K562 (cell line): ENCODE results near the gene HYCC2. TPM values are rescaled to one million over a fixed set of nuclear protein-coding genes. Genes with fewer than 3 reads are reported as not detected.
"Not testable (repeated sequence)": the region's sequence is repeated elsewhere in the genome, so short reads cannot be mapped to it uniquely, and the experiment has no call there.

ENCODE experiments used
- ATAC-seq: fragments of 200-7000 bp; cut with Tn5 transposase; 3 replicates; pipeline ENCODE4 v1.9.1; 2020; ENCODE audit warnings: moderate library complexity
- BruUV-seq: library from RNA; stranded (reverse); fragments of 400-500 nt; replicated peaks from 2 replicates; lab custom pipeline; 2021; lab: Mats Ljungman, UMichigan
- CTCF ChIA-PET: fragments of 300-600 bp; formaldehyde crosslinking; extraction: SDS; loops from one replicate; lab custom pipeline; 2021; ENCODE audit warnings: low intra/inter-chr PET ratio; lab: Yijun Ruan, JAX
- POLR2A ChIA-PET: fragments of 300-600, 350-650 bp; sonication (Branson Sonifier 250); formaldehyde crosslinking; extraction: SDS; loops from one replicate; lab custom pipeline; 2021; ENCODE audit warnings: antibody characterized with exemption, inconsistent platforms; lab: Yijun Ruan, JAX
- DNase-seq, 4 experiments: peaks; one replicate each; pipeline versions ENCODE4 v3.0.0 to v3.0.0-alpha.2; 2011 to 2018; ENCODE audit warnings: low spot score in 3 of 4, mixed read lengths in 3 of 4; ENCODE audit errors: extremely low read depth in 1 of 4
- FAIRE-seq: peaks from 2 replicates; lab custom pipeline; 2011; peaks lifted over from hg19 to GRCh38; lab: Jason Lieb, UNC
- H2AFZ ChIP-seq: 2 replicates; pipeline ENCODE4 v1.6.0; 2011; ENCODE audit warnings: low read depth, low read length, control low read depth, inconsistent platforms
- H3K27ac ChIP-seq: fragments of 200-600 bp; 3 replicates; pipeline ENCODE4 v1.8.0; 2011; ENCODE audit warnings: low read depth, mild to moderate bottlenecking, control low read depth, inconsistent platforms, low read length, moderate library complexity, mixed read lengths; ENCODE audit errors: extremely low read depth
- H3K27me3 ChIP-seq, 2 experiments: fragments of 300-600 bp in 1 of 2; 2 replicates in 1 of 2; 3 replicates in 1 of 2; pipeline versions ENCODE4 v1.6.0 to v1.8.0; 2011; ENCODE audit warnings: inconsistent platforms in 2 of 2, low read length in 2 of 2, mild to moderate bottlenecking in 1 of 2, mixed read lengths in 1 of 2, moderate library complexity in 1 of 2; ENCODE audit not compliant: control insufficient read depth in 2 of 2, insufficient read depth in 2 of 2
- H3K36me3 ChIP-seq: fragments of 300-600 bp; 3 replicates; pipeline ENCODE4 v1.8.0; 2011; ENCODE audit warnings: mild to moderate bottlenecking, low read length, inconsistent platforms; ENCODE audit not compliant: control insufficient read depth, insufficient read depth
- H3K4me1 ChIP-seq, 2 experiments: fragments of 200-600 bp in 1 of 2; replicated peaks in 1 of 2; 2 replicates in 1 of 2; 3 replicates in 1 of 2; pipeline versions ENCODE4 v1.5.1 to v1.8.0; 2011; ENCODE audit warnings: inconsistent platforms in 2 of 2, low read length in 2 of 2, mild to moderate bottlenecking in 1 of 2, mixed read lengths in 1 of 2, moderate library complexity in 1 of 2; ENCODE audit not compliant: control insufficient read depth in 2 of 2, insufficient read depth in 2 of 2
- H3K4me2 ChIP-seq: 2 replicates; pipeline ENCODE4 v1.6.1; 2011; ENCODE audit warnings: low read length, control low read depth, inconsistent platforms, mixed read lengths; ENCODE audit not compliant: insufficient read depth
- H3K4me3 ChIP-seq: fragments of 200-600 bp; sonication (generic), shearing (Covaris generic); 2 replicates; pipeline ENCODE4 v1.5.1; 2016; ENCODE audit warnings: control low read depth, inconsistent platforms
- H3K79me2 ChIP-seq: fragments of 200-600 bp; 3 replicates; pipeline ENCODE4 v1.8.0; 2011; ENCODE audit warnings: low read length, inconsistent platforms; ENCODE audit not compliant: control insufficient read depth, insufficient read depth
- H3K9ac ChIP-seq, 2 experiments: 2 replicates each; pipeline versions ENCODE4 v1.6.0 to v1.6.1; 2011; ENCODE audit warnings: low read depth in 2 of 2, low read length in 2 of 2, control low read depth in 1 of 2, inconsistent platforms in 1 of 2, mild to moderate bottlenecking in 1 of 2, mixed read lengths in 1 of 2; ENCODE audit not compliant: insufficient read depth in 1 of 2
- H3K9me1 ChIP-seq: one replicate; pipeline ENCODE4 v1.6.0; 2011; ENCODE audit warnings: inconsistent platforms, mild to moderate bottlenecking, low read length, moderate library complexity; ENCODE audit not compliant: control insufficient read depth, insufficient read depth
- H3K9me3 ChIP-seq: replicated peaks from 2 replicates; pipeline ENCODE4 v1.5.1; 2011; ENCODE audit warnings: low read depth, low read length, inconsistent platforms; ENCODE audit not compliant: control insufficient read depth, insufficient read depth
- H4K20me1 ChIP-seq: replicated peaks from 2 replicates; pipeline ENCODE4 v1.6.1; 2011; ENCODE audit warnings: low read length, inconsistent platforms, mixed read lengths; ENCODE audit not compliant: control insufficient read depth, insufficient read depth
- CHD4 ChIP-seq: fragments of 200-600 bp; sonication (generic); IDR thresholded peaks from 3 replicates; pipeline ENCODE4 v1.6.1; 2012; ENCODE audit warnings: low read depth, mild to moderate bottlenecking, mixed read lengths, low read length, inconsistent platforms; ENCODE audit not compliant: insufficient read depth, insufficient replicate concordance, poor library complexity, severe bottlenecking
- FOXM1 ChIP-seq, 2 experiments: fragments of 450-650 bp in 1 of 2; sonication (generic) in 1 of 2; formaldehyde crosslinking in 1 of 2; IDR thresholded peaks; 2 replicates each; pipeline versions ENCODE4 v1.6.1 to v1.9.0; 2017 to 2022; ENCODE audit warnings: low read depth in 2 of 2, mild to moderate bottlenecking in 2 of 2, missing genetic modification reagents in 1 of 2, moderate library complexity in 1 of 2
- KDM1A ChIP-seq, 2 experiments: fragments of 450-650 bp; IDR thresholded peaks; 2 replicates each; pipeline ENCODE4 v1.6.1; 2016; ENCODE audit warnings: mild to moderate bottlenecking in 2 of 2
- RFX5 ChIP-seq: IDR thresholded peaks from 2 replicates; pipeline ENCODE4 v1.6.1; 2011; ENCODE audit warnings: low read depth, mild to moderate bottlenecking, improper control_type of control experiment, low read length
- SMAD4 ChIP-seq: fragments of 250-450 bp; sonication (Bioruptor Pico); conservative IDR thresholded peaks from 2 replicates; pipeline ENCODE4 v1.8.0; 2021; ENCODE audit warnings: inconsistent platforms, mild to moderate bottlenecking, moderate library complexity
- TRIM28 ChIP-seq: fragments of 450-650 bp; IDR thresholded peaks from 2 replicates; pipeline ENCODE4 v1.6.1; 2017
- WGBS: fragments of 100-300 bp; shearing (Covaris generic); methylation state at CpG from one replicate; pipeline ENCODE4 v1.1.6; 2016; ENCODE audit warnings: low coverage, mixed read lengths; ENCODE audit not compliant: insufficient coverage; ENCODE audit errors: missing lambda C conversion rate; 5-methylcytosine and 5-hydroxymethylcytosine counted together
- in situ Hi-C: fragments of 300-500 bp; cut with MboI; formaldehyde crosslinking; loops from 4 replicates; pipeline ENCODE4 v1.15.0; 2018; ENCODE audit warnings: inconsistent platforms, mixed read lengths
- intact Hi-C: fragments of 100-400 bp; cut with micrococcal nuclease; formaldehyde crosslinking; loops from 2 replicates; pipeline ENCODE4 v1.14.2; 2022
- polyA plus RNA-seq, 8 experiments: library from polyadenylated mRNA; depleted of rRNA in 4 of 8; stranded (reverse) in 5 of 8; unstranded in 3 of 8; fragments of >200 nt; fragmentation: Nextera tagmentation in 2 of 8; fragmentation: Illumina TruSeq in 1 of 8; extraction: Ambion mirVana in 2 of 8; extraction: Trizol in 1 of 8; gene quantifications; 2 replicates each; pipeline versions ENCODE4 v1.2.1 to v1.2.3, GENCODE V29; 2011 to 2014; ENCODE audit warnings: inconsistent platforms in 1 of 8, missing spikeins in 1 of 8
- total RNA-seq, 7 experiments: library from RNA; depleted of rRNA in 6 of 7; stranded (reverse); fragments of >200 nt in 6 of 7; fragmentation: Illumina TruSeq in 2 of 7; extraction: Trizol in 2 of 7; gene quantifications; 2 replicates each; pipeline versions ENCODE4 v1.2.1 to v1.2.3, GENCODE V29; 2011 to 2021; ENCODE audit warnings: low replicate concordance in 1 of 7
- TF ChIP-seq, protein P1 (sequence below): fragments of 450-650 bp; IDR thresholded peaks from 2 replicates; pipeline ENCODE4 v1.6.1; 2016; ENCODE audit warnings: borderline replicate concordance
- TF ChIP-seq, protein P2 (sequence below), 3 experiments: fragments of 200-800 bp in 1 of 3; sonication (Bioruptor generic) in 1 of 3; sonication (generic) in 1 of 3; formaldehyde crosslinking in 1 of 3; IDR thresholded peaks; 2 replicates each; pipeline versions ENCODE4 v1.6.1 to v1.8.0; 2016 to 2022; ENCODE audit warnings: mild to moderate bottlenecking in 2 of 3, missing compliant biosample characterization in 2 of 3, missing genetic modification characterization in 2 of 3, missing genetic modification reagents in 1 of 3

HYCC2 gene
- total and polyA plus RNA-seq, 9 of the 15 experiments (the other 6 are each of a cell fraction or from before 2014, with no cell fraction given), result 5.4 to 20.0 (median 9.8) TPM

DNA sequence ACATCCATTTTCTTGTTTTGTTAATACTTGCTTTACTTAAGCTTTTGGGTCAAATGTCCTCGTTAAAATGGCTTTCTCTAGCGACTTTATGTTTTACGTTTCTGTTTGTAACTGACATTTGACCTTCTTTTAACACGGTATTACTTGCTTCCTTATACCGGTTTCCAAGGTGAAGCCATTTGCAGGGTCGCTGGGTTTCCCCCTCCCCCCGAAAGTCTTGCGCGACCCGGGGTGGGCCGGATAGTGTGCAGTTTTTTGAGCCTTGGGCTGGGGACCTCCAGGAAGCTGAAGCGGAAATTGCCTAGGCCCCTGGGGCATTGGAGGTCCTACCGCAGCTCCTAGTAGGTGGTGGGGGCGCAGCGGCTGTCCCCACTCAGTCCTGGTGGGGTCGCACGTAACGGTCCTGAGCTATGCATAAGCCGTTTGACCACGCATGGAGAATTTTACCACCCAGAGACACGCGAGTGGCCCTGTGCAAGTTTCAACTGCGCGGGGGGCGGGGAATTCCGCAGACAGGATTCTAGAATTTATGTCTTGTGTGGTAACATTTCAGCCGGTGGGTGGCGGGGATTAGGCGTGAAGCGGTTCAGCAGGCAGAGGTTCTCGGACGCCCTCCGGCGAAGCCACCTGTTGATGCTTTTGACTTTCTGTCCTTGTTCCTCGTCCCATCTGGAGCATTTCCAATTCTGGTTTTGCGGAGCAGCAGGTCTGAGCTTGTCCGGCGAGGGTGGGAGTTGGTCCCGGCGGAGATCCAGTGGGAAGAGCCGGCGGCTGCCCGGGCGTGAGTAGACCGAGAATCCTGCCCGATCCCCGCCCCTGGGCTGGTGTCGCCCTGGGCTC is 46.9 kb upstream of the HYCC2 start (continued):
- TF ChIP-seq RFX5, result no peak
- no peak for TF ChIP-seq TRIM28
- TF ChIP-seq, all 486 proteins: peak for 103

DNA sequence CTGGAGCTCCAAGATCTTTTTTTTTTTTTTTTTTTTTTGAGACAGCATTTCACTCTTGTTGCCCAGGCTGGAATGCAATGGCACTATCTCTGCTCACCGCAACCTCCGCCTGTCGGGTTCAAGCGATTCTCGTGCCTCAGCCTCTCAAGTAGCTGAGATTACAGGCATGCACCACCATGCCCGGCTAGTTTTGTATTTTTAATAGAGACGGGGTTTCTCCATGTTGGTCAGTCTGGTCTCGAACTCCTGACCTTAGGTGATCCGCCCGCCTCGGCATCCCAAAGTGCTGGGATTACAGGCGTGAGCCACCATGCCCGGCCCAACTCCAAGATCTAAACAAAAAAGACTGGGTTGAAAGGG is 46.2 kb upstream of the HYCC2 start:
- H3K9me1 ChIP-seq; FAIRE-seq; DNase-seq; BruUV-seq; H3K27me3 ChIP-seq; in situ Hi-C loops; ATAC-seq; H4K20me1 ChIP-seq; H3K9me3 ChIP-seq; TF ChIP-seq FOXM1 (CRISPR knock-in tag; IDR thresholded peaks at IDR 0.05; ENCODE audit: low read depth): not testable (repeated sequence)
- Histone ChIP-seq H3K4me1 (peaks cover 14 to 26% of the 10 kb centered on the region in 2 experiments; a peak in 4 of 5 replicates), H2AFZ (0 out of 2 replicates have a peak overlapping the region, but pooled peaks have one; percentile 30), H3K4me3 (peak overlapping the region; percentile 93), H3K4me2 (peak overlapping the region; percentile 93), H3K9ac (peak overlapping the region; percentile 65 to 94; a peak in 3 of 4 replicates), H3K27ac (peak overlapping the region; percentile 98), H3K79me2 (peaks cover 91% of the 10 kb centered on the region), H3K36me3 (peaks cover 21% of the 10 kb centered on the region)
- 3% methylated on average over 13 of the region's 13 CpGs for WGBS
- ChIA-PET CTCF (interaction anchor here (0.6 to 1.5 kb wide), 5 partner anchors 41 to 712 kb away, joined by 3 to 8 read pairs (median 3); no protein-coding TSS in a partner anchor), POLR2A (interaction anchor here (0.6 to 1.9 kb wide), 9 partner anchors 9 to 368 kb away, joined by 3 to 7 read pairs (median 3); partner anchors contain the start of gene CASP10)
- TF ChIP-seq, protein P1, sequence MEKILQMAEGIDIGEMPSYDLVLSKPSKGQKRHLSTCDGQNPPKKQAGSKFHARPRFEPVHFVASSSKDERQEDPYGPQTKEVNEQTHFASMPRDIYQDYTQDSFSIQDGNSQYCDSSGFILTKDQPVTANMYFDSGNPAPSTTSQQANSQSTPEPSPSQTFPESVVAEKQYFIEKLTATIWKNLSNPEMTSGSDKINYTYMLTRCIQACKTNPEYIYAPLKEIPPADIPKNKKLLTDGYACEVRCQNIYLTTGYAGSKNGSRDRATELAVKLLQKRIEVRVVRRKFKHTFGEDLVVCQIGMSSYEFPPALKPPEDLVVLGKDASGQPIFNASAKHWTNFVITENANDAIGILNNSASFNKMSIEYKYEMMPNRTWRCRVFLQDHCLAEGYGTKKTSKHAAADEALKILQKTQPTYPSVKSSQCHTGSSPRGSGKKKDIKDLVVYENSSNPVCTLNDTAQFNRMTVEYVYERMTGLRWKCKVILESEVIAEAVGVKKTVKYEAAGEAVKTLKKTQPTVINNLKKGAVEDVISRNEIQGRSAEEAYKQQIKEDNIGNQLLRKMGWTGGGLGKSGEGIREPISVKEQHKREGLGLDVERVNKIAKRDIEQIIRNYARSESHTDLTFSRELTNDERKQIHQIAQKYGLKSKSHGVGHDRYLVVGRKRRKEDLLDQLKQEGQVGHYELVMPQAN, result peak; percentile 18; the same call in 1 of the 2 replicates
- TF ChIP-seq, protein P2, sequence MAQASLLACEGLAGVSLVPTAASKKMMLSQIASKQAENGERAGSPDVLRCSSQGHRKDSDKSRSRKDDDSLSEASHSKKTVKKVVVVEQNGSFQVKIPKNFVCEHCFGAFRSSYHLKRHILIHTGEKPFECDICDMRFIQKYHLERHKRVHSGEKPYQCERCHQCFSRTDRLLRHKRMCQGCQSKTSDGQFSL (CRISPR knock-in tag; IDR thresholded peaks at IDR 0.05), result not testable (repeated sequence)
- TF ChIP-seq, protein P2 (tag; IDR thresholded peaks at IDR 0.05), result 0 out of 4 replicates have a peak, but pooled peaks of 1 of the 2 experiments have one; percentile 24
- TF ChIP-seq SMAD4, result 0 out of 2 replicates have a peak, but pooled peaks have one; percentile 9
- 0 out of 2 replicates have a peak, but pooled peaks have one; percentile 1 for TF ChIP-seq FOXM1 (IDR thresholded peaks at IDR 0.05; ENCODE audit: low read depth)
- TF ChIP-seq CHD4, result peak; percentile 3
- peak in 1 of 2 experiments; percentile 50; a peak in 1 of 4 replicates for TF ChIP-seq KDM1A (IDR thresholded peaks at IDR 0.05)
- intact Hi-C loops, result loop anchor here (1.0 to 5.0 kb wide), 5 partner anchors 41 to 290 kb away; partner anchors contain the start of genes HYCC2 and ORC2
